GM12874 (cell line): ENCODE measurements around the gene TMEM106C.

Experiments used
- CTCF ChIP-seq: IDR thresholded peaks from 2 replicates; pipeline ENCODE4 v1.5.1; 2011; ENCODE audit warnings: low read depth, mild to moderate bottlenecking, control low read depth, low read length, moderate library complexity; ENCODE audit not compliant: insufficient read depth

TMEM106C gene

GRCh38 chr12:47977046-47977771 is 13.8 kb downstream of the TMEM106C start:
- TF ChIP-seq CTCF: no peak

- TF ChIP-seq CTCF: no peak
These were observed 14.6 kb downstream of the TMEM106C start for GRCh38 chr12:47977772-47978597.

GRCh38 chr12:47978598-47978873 is 15.1 kb downstream of the TMEM106C start:
- no peak for TF ChIP-seq CTCF

GRCh38 chr12:47979166-47979565 is 15.8 kb downstream of the TMEM106C start:
- no peak for TF ChIP-seq CTCF

- TF ChIP-seq CTCF: no peak
These were observed 16.3 kb downstream of the TMEM106C start for GRCh38 chr12:47979686-47980085.

- no peak for TF ChIP-seq CTCF
These were observed 16.8 kb downstream of the TMEM106C start for GRCh38 chr12:47980197-47980596.

- TF ChIP-seq CTCF: no peak
These were observed 17.5 kb downstream of the TMEM106C start for GRCh38 chr12:47980779-47981495.
